HepG2 (cell line): ENCODE results near the gene EGFL8.

Experiments
- BCL6 ChIP-seq: IDR thresholded peaks from 2 replicates; pipeline ENCODE4 v1.6.1; 2016; ENCODE audit warnings: missing genetic modification reagents, missing compliant biosample characterization
- CHD4 ChIP-seq: fragments of 200-600 bp; sonication (generic); IDR thresholded peaks from 2 replicates; pipeline ENCODE4 v1.7.0; 2017; ENCODE audit warnings: mild to moderate bottlenecking, low read length, borderline replicate concordance
- CTCF ChIP-seq: sonication (generic); formaldehyde crosslinking; IDR thresholded peaks from 2 replicates; pipeline ENCODE4 v1.5.0; 2020; ENCODE audit warnings: mild to moderate bottlenecking, missing genetic modification reagents, moderate library complexity
- FOXP4 ChIP-seq: sonication (generic); formaldehyde crosslinking; IDR thresholded peaks from 2 replicates; pipeline ENCODE4 v1.4.0; 2020; ENCODE audit warnings: missing genetic modification reagents
- NFRKB ChIP-seq: fragments of 450-650 bp; IDR thresholded peaks from 2 replicates; pipeline ENCODE4 v1.6.1; 2017
- POLR2A ChIP-seq, 2 experiments: IDR thresholded peaks; 2 replicates each; pipeline ENCODE4 v1.6.1; 2011; ENCODE audit warnings: low read depth in 2 of 2, low read length in 2 of 2, mild to moderate bottlenecking in 1 of 2, moderate library complexity in 1 of 2; ENCODE audit not compliant: insufficient read depth in 1 of 2
- ZNF274 ChIP-seq: sonication (generic); formaldehyde crosslinking; IDR thresholded peaks from 2 replicates; pipeline ENCODE4 v1.5.1; 2020; ENCODE audit warnings: mild to moderate bottlenecking, missing genetic modification reagents
- ZNF510 ChIP-seq: sonication (generic); formaldehyde crosslinking; IDR thresholded peaks from 2 replicates; pipeline ENCODE4 v1.4.0; 2020; ENCODE audit warnings: low read depth, mild to moderate bottlenecking, missing genetic modification reagents
- ZSCAN29 ChIP-seq: sonication (generic); formaldehyde crosslinking; conservative IDR thresholded peaks from 2 replicates; pipeline ENCODE4 v1.4.0; 2020; ENCODE audit warnings: mild to moderate bottlenecking, missing genetic modification reagents
- TF ChIP-seq, protein P1 (sequence below): sonication (generic); formaldehyde crosslinking; IDR thresholded peaks from 2 replicates; pipeline ENCODE4 v1.8.0; 2023; ENCODE audit warnings: mild to moderate bottlenecking, missing genetic modification reagents
- TF ChIP-seq, protein P2 (sequence below): sonication (generic); formaldehyde crosslinking; IDR thresholded peaks from 2 replicates; pipeline ENCODE4 v1.5.0; 2020; ENCODE audit warnings: mild to moderate bottlenecking, low read depth, missing genetic modification reagents, borderline replicate concordance

- no peak for TF ChIP-seq CHD4
- TF ChIP-seq FOXP4, result no peak
- no peak for TF ChIP-seq ZSCAN29 (CRISPR knock-in tag)
- TF ChIP-seq ZNF274, result no peak
- TF ChIP-seq BCL6, result no peak
- TF ChIP-seq NFRKB, result no peak
- no peak for TF ChIP-seq ZNF510 (CRISPR knock-in tag)
- TF ChIP-seq, protein P1, sequence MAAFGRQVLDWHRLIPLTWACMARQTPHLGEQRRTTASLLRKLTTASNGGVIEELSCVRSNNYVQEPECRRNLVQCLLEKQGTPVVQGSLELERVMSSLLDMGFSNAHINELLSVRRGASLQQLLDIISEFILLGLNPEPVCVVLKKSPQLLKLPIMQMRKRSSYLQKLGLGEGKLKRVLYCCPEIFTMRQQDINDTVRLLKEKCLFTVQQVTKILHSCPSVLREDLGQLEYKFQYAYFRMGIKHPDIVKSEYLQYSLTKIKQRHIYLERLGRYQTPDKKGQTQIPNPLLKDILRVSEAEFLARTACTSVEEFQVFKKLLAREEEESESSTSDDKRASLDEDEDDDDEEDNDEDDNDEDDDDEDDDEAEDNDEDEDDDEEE (CRISPR knock-in tag), result no peak
- TF ChIP-seq, protein P2, sequence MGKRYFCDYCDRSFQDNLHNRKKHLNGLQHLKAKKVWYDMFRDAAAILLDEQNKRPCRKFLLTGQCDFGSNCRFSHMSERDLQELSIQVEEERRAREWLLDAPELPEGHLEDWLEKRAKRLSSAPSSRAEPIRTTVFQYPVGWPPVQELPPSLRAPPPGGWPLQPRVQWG (CRISPR knock-in tag), result no peak
- TF ChIP-seq CTCF (CRISPR knock-in tag), result no peak
- TF ChIP-seq POLR2A (IDR thresholded peaks at IDR 0.05; ENCODE audit: insufficient read depth in 1 of 2, low read depth in 2 of 2, low read length in 2 of 2), result no peak
Observed at GRCh38 chr6:32216285-32216684, 51.9 kb downstream of the EGFL8 start.
